ENCODE data around the gene PLA2G12B. TPM values are rescaled to one million over a fixed set of nuclear protein-coding genes. Genes with fewer than 3 reads are reported as not detected.

Gene PLA2G12B
- total and polyA plus RNA-seq, 2 of the 8 experiments (the other 6 are each of a cell fraction or from before 2014, with no cell fraction given), result not detected

GRCh38 chr10:72948762-72949161, 5.8 kb downstream of the PLA2G12B start (continued):
- no peak for TF ChIP-seq ZNF274 (IDR thresholded peaks at IDR 0.05; ENCODE audit: borderline replicate concordance, extremely low read depth, low read length)
- no peak for TF ChIP-seq SRF (IDR thresholded peaks at IDR 0.05; ENCODE audit: low read depth, low read length)
- TF ChIP-seq SP2 (IDR thresholded peaks at IDR 0.05; ENCODE audit: low read length), result no peak
- TF ChIP-seq CTBP2 (IDR thresholded peaks at IDR 0.05; ENCODE audit: borderline replicate concordance, insufficient read depth, insufficient read length, low read length), result no peak

Data from H1 (cell line).